Neuronal stem cell (in vitro differentiated cells): ENCODE measurements around the gene FN3KRP.
"Not testable (repeated sequence)": the region's sequence is repeated elsewhere in the genome, so short reads cannot be mapped to it uniquely, and the experiment has no call there.

Source experiments
- DNase-seq: peaks from one replicate; pipeline ENCODE4 v3.0.0-alpha.2; 2013; ENCODE audit warnings: low spot score
- H2AFZ ChIP-seq: one replicate; pipeline ENCODE4 v1.6.1; 2013; ENCODE audit warnings: mild to moderate bottlenecking, low read length, inconsistent platforms
- H2AK5ac ChIP-seq: 2 replicates; pipeline ENCODE4 v1.6.1; 2013; ENCODE audit warnings: low read depth, mild to moderate bottlenecking, inconsistent platforms, low read length, moderate library complexity, mixed read lengths
- H2BK120ac ChIP-seq: 2 replicates; pipeline ENCODE4 v1.6.1; 2013; ENCODE audit warnings: low read depth, mild to moderate bottlenecking, inconsistent platforms, low read length, moderate library complexity, mixed read lengths
- H2BK12ac ChIP-seq: one replicate; pipeline ENCODE4 v1.6.1; 2013; ENCODE audit warnings: low read length, inconsistent platforms
- H2BK15ac ChIP-seq: 2 replicates; pipeline ENCODE4 v1.6.1; 2013; ENCODE audit warnings: mild to moderate bottlenecking, low read length, inconsistent platforms, mixed read lengths
- H2BK5ac ChIP-seq: one replicate; pipeline ENCODE4 v1.6.1; 2013; ENCODE audit warnings: inconsistent platforms, mild to moderate bottlenecking, low read length, moderate library complexity
- H3K14ac ChIP-seq: one replicate; pipeline ENCODE4 v1.6.1; 2013; ENCODE audit warnings: low read length, inconsistent platforms
- H3K18ac ChIP-seq: 2 replicates; pipeline ENCODE4 v1.6.1; 2013; ENCODE audit warnings: low read length, inconsistent platforms
- H3K23ac ChIP-seq: 2 replicates; pipeline ENCODE4 v1.6.1; 2013; ENCODE audit warnings: low read depth, mild to moderate bottlenecking, mixed read lengths, low read length, inconsistent platforms; ENCODE audit not compliant: poor library complexity
- H3K27ac ChIP-seq: replicated peaks from 3 replicates; pipeline ENCODE4 v1.5.1; 2013; ENCODE audit warnings: low read length, inconsistent platforms
- H3K27me3 ChIP-seq, 3 experiments: 2 replicates each; pipeline ENCODE4 v1.6.1; 2013; ENCODE audit warnings: low read length in 3 of 3, mild to moderate bottlenecking in 2 of 3, inconsistent platforms in 1 of 3, low read depth in 1 of 3, mixed read lengths in 1 of 3, moderate library complexity in 1 of 3; ENCODE audit not compliant: control insufficient read depth in 3 of 3, insufficient read depth in 3 of 3
- H3K36me3 ChIP-seq, 2 donors: replicated peaks in 1 of 2; 2 replicates each; pipeline ENCODE4 v1.6.1; 2013; ENCODE audit warnings: low read length in 2 of 2; ENCODE audit not compliant: control insufficient read depth in 2 of 2, insufficient read depth in 2 of 2
- H3K4ac ChIP-seq: 2 replicates; pipeline ENCODE4 v1.6.1; 2013; ENCODE audit warnings: inconsistent platforms, mild to moderate bottlenecking, low read length, moderate library complexity
- H3K4me1 ChIP-seq, 2 donors: 1 replicate in 1 of 2; 2 replicates in 1 of 2; pipeline ENCODE4 v1.6.1; 2013; ENCODE audit warnings: low read length in 2 of 2, low read depth in 1 of 2; ENCODE audit not compliant: control insufficient read depth in 2 of 2, insufficient read depth in 1 of 2
- H3K4me2 ChIP-seq: one replicate; pipeline ENCODE4 v1.6.1; 2013; ENCODE audit warnings: mild to moderate bottlenecking, low read length, inconsistent platforms; ENCODE audit not compliant: insufficient read depth, poor library complexity, severe bottlenecking
- H3K4me3 ChIP-seq, 2 donors: 2 replicates each; pipeline ENCODE4 v1.5.1; 2013; ENCODE audit warnings: low read length in 2 of 2, mild to moderate bottlenecking in 2 of 2, inconsistent platforms in 1 of 2, moderate library complexity in 1 of 2
- H3K79me1 ChIP-seq: one replicate; pipeline ENCODE4 v1.6.1; 2013; ENCODE audit warnings: low read depth, mild to moderate bottlenecking, inconsistent platforms, low read length, moderate library complexity
- H3K9ac ChIP-seq: one replicate; pipeline ENCODE4 v1.6.1; 2013; ENCODE audit warnings: mild to moderate bottlenecking, low read depth, low read length, inconsistent platforms; ENCODE audit not compliant: poor library complexity
- H3K9me3 ChIP-seq, 2 donors: replicated peaks in 1 of 2; 2 replicates each; pipeline versions ENCODE3 to v1.6.1; 2013; ENCODE audit warnings: low read length in 2 of 2, mild to moderate bottlenecking in 2 of 2, inconsistent platforms in 1 of 2, low read depth in 1 of 2, mixed read lengths in 1 of 2, moderate library complexity in 1 of 2; ENCODE audit not compliant: control insufficient read depth in 2 of 2, insufficient read depth in 1 of 2
- H4K8ac ChIP-seq: one replicate; pipeline ENCODE4 v1.6.1; 2013; ENCODE audit warnings: low read depth, mild to moderate bottlenecking, inconsistent platforms, low read length, moderate library complexity
- H4K91ac ChIP-seq: one replicate; pipeline ENCODE4 v1.6.1; 2013; ENCODE audit warnings: low read length, low read depth, mild to moderate bottlenecking, inconsistent platforms; ENCODE audit not compliant: poor library complexity
- WGBS, 2 donors: extraction: QIAGEN DNeasy Blood & Tissue Kit; methylation state at CpG; one replicate each; pipeline ENCODE4 v1.1.7; 2013; ENCODE audit warnings: missing lambda C conversion rate in 2 of 2, mixed read lengths in 1 of 2; ENCODE audit not compliant: insufficient read length in 2 of 2, insufficient replicate concordance in 1 of 2; ENCODE audit errors: extremely low coverage in 2 of 2; 5-methylcytosine and 5-hydroxymethylcytosine counted together
- small RNA-seq: library from polyadenylated mRNA; stranded (forward); fragments of <200 nt; extraction: miRNeasy Mini kit (QIAGEN cat#:217004); gene quantifications from one replicate; pipeline ENCODE3, GENCODE V24; 2013; ENCODE audit not compliant: insufficient read depth

FN3KRP gene

DNA sequence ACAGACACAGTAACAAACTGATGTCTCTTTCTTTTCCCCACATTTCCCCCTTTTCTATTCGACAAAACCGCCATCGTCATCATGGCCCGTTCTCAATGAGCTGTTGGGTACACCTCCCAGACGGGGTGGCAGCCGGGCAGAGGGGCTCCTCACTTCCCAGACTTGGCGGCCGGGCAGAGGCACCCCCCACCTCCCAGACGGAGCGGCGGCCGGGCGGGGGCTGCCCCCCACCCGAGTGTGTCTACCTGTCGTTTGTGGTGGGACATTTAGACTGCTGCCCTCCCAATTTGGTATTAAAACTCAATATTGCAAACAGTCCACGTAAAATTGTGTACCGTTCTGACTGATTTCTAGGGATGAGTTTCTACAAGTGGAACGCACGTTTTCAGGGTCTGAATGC, 58.0 kb downstream of the FN3KRP start:
- H3K4ac ChIP-seq, H3K27ac ChIP-seq, H3K14ac ChIP-seq, H2AK5ac ChIP-seq, H3K4me2 ChIP-seq, H2AFZ ChIP-seq, DNase-seq, H3K4me3 ChIP-seq, H3K9me3 ChIP-seq, H3K18ac ChIP-seq, H3K27me3 ChIP-seq, H3K9ac ChIP-seq, H3K79me1 ChIP-seq, H4K8ac ChIP-seq, H3K23ac ChIP-seq, H4K91ac ChIP-seq, H2BK120ac ChIP-seq, H2BK15ac ChIP-seq, H2BK5ac ChIP-seq, H3K4me1 ChIP-seq, H2BK12ac ChIP-seq: not testable (repeated sequence)
- H3K36me3 ChIP-seq: peaks cover 31 to 76% of the 10 kb centered on the region in 2 donors
- no CpG with 5 or more reads among the region's 19 CpGs for WGBS, 2 donors

DNA sequence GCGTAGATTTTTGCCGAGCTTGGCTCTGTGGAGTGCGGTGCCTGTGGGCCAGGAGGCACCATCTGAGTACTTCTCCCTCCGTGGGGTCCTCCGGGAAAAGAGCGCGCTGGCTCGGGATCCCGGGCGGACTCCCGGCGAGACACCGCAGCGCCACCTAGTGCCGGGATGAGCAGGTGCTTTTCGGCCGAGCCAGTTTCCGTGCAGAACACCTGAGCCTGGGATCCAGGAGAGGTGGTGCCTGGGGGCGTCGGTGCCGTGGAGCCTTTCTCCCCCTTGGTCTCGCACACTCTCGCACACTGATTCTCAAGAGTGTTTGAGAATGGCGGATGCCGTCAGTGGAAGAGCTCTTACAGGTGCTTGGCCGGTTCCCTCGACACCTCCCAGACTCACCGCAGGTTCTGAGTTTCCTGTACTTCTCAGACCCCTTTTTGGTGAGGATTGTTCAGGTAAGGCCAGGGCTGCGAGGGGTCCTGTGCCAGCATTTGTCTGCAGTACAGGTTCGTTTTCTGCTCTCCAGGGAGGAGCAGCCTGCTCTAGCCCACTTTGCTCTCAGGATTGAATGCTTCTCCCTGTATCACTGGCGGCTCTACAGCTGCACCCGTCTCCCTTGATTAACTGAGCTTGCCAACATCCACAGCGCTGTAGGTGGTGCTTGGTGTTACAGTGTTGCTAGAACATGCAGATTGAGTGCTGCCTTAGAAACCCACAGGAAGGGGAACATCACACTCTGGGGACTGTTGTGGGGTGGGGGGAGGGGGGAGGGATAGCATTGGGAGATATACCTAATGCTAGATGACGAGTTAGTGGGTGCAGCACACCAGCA, 58.7 kb downstream of the FN3KRP start:
- peaks cover 30 to 72% of the 10 kb centered on the region in 2 donors for H3K36me3 ChIP-seq
- H2AFZ ChIP-seq: no peak overlapping the region
- no peak overlapping the region for H3K23ac ChIP-seq
- DNase-seq: peak; percentile 43
- no peak overlapping the region for H4K91ac ChIP-seq
- H3K9me3 ChIP-seq: peaks cover 0 to 4% of the 10 kb centered on the region in 2 donors
- H2BK120ac ChIP-seq: no peak overlapping the region
- WGBS, 2 donors: no CpG with 5 or more reads among the region's 34 CpGs
- H3K79me1 ChIP-seq: peaks cover 6% of the 10 kb centered on the region
- H3K4me3 ChIP-seq: no peak overlapping the region
- H2BK5ac ChIP-seq: no peak overlapping the region
- no peak overlapping the region for H2AK5ac ChIP-seq
- H4K8ac ChIP-seq: no peak overlapping the region
- H3K4ac ChIP-seq: no peak overlapping the region
- H3K14ac ChIP-seq: no peak overlapping the region
- no peak overlapping the region for H3K27ac ChIP-seq
- H3K18ac ChIP-seq: no peak overlapping the region
- H3K9ac ChIP-seq: no peak overlapping the region
- no peak overlapping the region for H2BK12ac ChIP-seq
- no peak overlapping the region for H3K4me2 ChIP-seq
- H3K4me1 ChIP-seq: no peaks in the 10 kb centered on the region
- no peaks in the 10 kb centered on the region for H3K27me3 ChIP-seq
- H2BK15ac ChIP-seq: no peak overlapping the region

DNA sequence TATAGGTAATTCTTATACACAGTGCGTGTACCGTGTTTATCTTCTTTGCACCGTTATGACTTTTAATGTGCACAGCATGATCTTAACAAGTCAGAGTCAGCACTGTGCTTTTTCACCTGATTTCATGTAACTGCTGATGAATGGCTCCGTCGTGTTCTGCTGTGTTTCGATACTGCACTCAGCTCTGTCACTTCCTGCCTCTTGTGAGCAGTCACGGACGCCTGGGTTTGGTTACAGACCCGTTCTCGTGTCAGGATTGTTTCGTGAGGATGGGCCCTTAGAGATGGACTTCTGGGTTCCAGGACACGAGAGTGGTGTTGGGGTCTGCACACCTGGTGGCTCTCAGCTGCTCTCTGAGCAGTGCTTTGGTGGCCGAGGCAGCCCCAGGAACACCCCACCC, 59.9 kb downstream of the FN3KRP start:
- no peak overlapping the region for H3K23ac ChIP-seq
- H2BK120ac ChIP-seq: no peak overlapping the region
- H3K4ac ChIP-seq: no peak overlapping the region
- H3K9ac ChIP-seq: no peak overlapping the region
- no peak overlapping the region for H4K91ac ChIP-seq
- peaks cover 6% of the 10 kb centered on the region for H3K79me1 ChIP-seq
- no peak overlapping the region for H4K8ac ChIP-seq
- no peak overlapping the region for H2BK5ac ChIP-seq
- H3K27me3 ChIP-seq: no peaks in the 10 kb centered on the region
- H2BK15ac ChIP-seq: no peak overlapping the region
- H3K27ac ChIP-seq: no peak overlapping the region
- no peak overlapping the region for H3K18ac ChIP-seq
- H3K9me3 ChIP-seq: peaks cover 0 to 4% of the 10 kb centered on the region in 2 donors
- no peak overlapping the region for H3K4me2 ChIP-seq
- H3K4me1 ChIP-seq: no peaks in the 10 kb centered on the region
- WGBS, 2 donors: no CpG with 5 or more reads among the region's 13 CpGs
- H2AFZ ChIP-seq: no peak overlapping the region
- no peak overlapping the region for H3K4me3 ChIP-seq
- no peak for DNase-seq
- H2AK5ac ChIP-seq: no peak overlapping the region
- no peak overlapping the region for H2BK12ac ChIP-seq
- H3K36me3 ChIP-seq: peaks cover 28 to 64% of the 10 kb centered on the region in 2 donors
- H3K14ac ChIP-seq: no peak overlapping the region

Small RNA genes lying within 50 kb of the gene (small RNA-seq; reads per million reads assigned to genes)
- gene MIR4525: 3.9 reads per million, percentile 6 among the genes with 10 or more reads in this experiment
